ENCODE measurements around the gene TBX2.

Gene TBX2

DNA sequence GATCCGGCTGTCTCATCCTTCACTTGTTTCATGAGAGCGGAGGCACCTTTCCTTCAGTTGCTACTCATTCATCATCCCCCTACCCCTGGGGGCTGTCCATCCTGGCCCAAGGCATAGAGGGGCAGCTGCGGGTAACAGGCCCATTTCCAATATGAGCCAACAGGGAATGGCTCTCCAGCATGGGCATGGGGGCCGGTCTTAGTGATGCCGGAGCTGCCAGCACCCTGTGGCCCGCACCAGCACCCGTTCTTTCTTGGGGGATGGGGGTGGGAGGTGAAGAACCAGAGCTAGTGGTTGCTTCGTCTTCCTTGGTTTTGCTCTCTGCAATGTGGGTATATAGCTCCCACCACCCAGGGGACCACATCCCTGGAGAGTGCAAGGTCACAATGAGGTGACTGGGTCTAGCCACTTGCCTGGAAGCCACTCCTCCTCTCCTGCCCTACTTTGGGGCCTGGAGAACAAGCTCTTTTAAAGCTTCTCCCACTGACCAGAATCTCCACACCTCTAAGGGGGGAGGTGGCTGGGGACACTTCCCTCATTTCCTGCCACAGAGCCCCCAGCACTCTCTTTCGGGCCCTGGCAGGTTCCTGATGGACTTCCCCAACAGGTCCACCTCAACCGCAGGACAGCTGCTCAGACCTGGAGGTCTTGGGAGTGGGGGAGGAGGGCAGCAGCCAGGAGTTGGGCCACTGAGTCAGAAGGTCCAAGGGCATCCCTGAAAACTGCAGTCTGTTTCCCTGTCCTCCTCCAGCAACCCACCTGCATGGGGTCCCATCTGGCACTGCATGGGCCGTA, 11.9 kb upstream of the TBX2 start:
- DNase-seq (ENCODE audit: low read depth) = no peak

DNA sequence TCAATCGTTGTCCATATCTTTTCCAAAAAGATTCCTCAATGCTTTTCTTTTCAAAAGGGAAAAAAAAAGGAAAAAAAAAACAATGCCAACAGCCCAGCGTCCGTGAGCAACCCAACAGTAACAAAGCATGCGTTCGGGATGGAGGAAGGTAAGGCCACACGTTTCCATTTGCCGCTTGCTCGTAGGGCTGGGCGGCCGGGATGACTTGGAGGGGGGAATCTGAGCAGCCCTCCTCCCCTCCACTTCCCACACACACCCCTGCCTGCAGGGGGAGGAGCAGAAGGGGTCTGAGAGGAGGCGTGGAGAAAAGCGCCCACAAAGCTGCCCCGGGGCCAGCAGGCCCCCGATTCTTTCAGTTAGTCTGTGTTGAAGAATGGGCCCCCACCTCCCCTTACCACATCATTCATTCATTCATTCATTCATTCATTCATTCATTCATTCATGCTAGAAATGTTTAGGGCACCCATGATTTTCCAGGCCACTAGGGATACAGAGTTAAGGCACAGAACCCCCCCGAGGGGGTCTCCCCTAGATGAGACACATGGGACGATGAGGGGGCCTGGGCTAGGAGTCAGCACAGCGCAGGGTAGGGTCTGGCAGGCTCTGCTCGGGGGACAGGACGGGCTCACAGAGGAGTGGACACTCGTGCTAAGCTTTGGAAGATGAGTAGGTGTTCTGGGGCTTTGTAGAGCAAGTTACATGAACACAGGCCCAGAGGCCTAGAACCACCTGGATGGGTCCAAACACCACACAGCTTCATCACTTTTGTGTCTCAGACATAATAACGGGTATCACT, 10.9 kb upstream of the TBX2 start:
- no peak for DNase-seq (ENCODE audit: low read depth)

DNA sequence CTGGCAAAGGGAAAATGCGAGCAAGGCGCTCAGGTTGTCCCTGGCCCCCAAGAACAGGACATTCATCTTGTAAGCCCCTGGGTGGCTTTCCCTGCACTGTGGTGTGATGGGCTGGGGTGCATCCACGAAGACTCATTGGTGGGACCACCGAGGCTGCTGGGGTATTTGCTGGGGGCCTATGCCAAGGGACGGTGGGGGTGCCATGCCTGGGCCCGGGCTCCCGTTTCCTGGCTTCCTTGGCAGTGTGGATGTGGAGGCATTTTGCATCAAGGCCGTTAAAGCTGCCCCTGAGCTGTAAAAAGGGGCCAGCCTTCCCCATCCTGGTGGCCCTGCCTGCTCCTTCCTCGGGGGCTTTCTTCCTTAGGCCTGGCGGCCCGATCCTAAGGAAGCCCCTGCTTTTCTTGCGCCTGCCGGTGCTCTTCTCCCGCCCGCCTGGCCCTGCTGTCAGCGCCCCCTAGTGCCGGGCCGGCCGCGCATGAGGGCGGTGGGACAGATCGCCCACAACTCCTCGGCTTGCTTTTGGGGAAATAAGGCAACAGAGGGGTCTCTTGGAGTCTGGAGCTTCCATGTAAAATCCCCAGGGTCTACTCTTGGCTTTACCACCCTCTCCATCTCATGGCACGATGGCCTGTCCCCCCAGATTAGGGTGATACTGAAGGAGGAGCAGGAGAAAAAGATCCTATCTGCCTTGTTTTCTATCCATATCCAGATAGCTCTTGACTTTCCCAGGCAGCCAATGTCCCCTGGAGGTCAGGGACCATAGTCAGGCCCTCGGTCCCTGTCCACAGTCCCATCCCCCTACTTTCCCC, 9.8 kb upstream of the TBX2 start:
- DNase-seq (ENCODE audit: low read depth) = no peak

DNA sequence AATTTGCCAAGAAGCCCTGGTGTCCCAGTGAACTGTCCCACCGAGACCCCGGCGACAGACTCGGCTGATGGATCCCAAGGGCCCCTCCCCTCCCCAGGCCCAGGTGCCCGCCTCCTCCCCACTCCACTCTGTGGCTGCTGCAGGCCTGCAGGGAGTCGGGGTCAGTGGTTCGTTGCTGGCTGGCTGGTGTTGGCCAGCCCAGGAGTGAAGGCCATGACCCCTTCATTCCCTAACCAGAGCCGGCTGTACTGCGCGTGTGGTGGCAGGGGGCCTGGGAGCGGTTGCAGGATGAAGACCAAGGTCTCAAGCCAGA, 9.2 kb upstream of the TBX2 start:
- DNase-seq (ENCODE audit: low read depth) = no peak

DNA sequence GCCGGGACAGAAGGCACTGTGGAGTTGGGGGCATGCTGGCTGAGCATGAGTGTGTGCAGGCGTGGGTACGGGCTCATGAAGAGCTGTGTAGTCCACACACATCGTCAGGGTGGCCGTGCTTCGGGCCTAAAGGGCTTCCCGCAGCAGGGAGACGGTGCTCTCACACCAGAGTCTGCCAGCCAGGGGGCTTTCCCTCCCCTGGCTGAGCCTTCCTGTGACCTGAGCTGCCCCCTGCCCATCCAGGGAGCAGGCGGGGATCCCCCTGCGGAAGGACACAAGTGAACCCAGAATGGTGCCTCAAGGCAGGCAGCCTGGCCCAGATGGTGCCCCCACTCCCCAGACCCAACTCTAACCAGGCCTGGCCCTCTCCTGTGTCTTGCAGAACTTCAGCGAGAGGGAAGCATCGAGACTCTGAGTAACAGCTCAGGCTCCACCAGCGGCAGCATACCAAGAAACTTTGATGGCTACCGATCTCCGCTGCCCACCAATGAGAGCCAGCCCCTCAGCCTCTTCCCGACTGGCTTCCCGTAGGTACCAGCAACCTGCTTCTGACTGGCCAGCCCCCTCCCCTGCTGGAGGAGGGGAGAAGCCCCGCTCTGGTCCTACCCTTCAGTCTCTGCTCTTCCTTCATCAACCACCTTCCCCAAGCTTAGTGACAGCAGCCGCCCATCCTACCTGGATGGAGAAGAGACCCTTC, 7.9 kb upstream of the TBX2 start:
- no peak for DNase-seq (ENCODE audit: low read depth)

DNA sequence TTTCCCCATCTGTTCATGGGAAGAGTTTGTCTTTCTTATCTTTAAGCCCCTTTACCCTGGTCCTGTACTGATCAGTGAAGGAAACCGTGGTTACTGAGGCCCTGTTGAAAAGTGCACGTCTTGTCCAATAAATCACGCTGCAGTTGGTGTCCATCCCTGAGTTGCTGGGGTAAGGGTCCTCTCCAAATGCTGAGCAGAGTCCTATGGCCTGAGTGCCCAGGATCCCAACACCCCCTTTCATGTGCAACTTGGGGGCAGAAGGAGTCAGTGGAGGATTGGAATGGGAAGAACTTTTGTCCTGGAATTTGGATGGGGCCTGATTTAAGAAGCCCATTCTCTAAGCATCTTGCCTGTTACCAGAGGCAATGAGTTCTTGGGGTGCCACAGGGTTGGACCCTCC, 7.0 kb upstream of the TBX2 start:
- no peak for DNase-seq (ENCODE audit: low read depth)

DNA sequence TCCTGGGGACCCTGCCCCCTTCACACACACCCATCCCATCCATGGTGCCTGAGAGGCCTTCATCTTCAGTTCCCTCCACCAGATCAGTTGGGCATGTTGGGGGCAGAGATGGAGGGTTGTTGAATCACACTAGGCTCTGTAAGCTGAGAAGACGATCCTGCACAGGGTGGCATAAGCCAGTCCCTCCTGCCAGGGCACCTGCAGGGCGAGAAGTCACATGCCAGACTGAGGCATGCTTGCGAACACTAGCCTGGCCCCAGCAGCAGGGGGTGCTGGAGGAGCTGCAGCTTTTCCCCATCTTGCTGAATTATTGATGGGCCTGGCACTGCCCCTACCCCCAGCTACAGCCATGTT, 6.1 kb upstream of the TBX2 start:
- DNase-seq (ENCODE audit: low read depth) = no peak

DNA sequence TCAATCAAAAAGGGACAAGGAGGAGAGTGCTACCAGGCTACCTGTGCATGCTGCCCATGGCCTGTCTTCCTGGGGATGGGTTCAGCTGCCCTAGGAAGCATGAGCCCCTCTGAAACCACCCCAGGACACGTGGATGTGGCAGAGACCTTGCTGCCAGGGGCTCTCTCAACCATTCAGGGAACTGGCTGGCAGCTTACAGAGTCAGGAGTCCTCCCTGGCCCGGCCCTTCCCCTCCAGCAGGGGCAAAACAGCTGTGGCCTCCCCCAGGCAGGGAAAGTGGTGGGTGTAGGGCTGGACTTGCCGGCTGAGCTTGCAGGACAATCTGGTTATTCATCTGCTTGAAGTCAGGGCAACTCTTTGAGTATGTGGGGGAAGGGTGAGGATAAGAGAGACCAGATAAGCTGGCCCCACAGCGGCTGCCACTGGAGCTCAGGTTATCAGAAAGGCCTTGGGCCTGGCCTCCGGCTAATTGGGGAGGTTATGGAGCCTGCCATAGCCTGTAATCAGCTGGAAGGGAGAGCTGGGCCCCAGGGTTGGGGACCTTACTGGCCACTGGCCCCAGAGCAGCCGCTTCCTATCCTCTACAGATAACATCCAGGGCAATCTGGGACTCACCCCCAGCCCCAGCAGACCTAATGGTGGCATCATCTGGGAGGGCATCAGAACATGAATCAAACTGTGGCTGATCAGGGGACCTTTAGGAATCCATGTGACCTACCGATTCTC, 5.6 kb upstream of the TBX2 start:
- no peak for DNase-seq (ENCODE audit: low read depth)

DNA sequence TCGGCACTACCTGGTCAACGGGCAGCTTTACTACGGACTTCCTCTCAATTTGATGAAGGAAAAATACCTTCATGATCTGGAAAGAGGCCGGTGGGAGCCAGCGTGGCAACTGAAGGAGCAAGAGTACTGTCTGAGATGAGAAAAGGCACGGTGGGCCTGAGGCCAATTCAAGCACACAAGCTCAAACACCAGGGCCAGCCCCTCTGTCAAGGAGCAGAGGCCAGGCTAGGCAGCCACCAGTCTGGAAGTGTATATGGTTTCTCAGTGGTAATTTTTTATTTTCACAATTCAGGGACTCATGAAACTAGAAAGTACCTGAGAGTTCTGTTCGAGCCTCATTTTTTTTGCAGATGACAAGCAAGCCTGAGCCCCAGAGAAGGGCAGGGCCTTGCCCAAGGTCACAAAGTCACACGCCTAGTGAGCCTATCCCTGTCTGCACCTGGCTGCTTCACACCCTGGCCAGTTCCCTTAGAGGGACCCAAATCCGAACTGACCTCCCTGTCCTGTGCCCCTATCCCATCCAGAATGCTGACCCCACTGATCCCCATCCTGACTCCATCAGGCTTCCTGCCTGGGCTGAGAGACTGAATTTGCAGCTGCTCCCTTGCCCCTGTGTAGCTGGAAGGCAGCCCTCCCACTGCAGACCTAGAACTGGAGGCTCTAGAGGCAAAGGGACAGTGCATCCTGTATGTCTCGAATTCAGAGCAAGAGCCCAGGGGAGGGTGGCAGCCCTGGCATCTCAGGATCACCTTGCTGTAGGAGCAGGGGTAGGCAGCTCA, 4.8 kb upstream of the TBX2 start:
- no peak for DNase-seq (ENCODE audit: low read depth)

DNA sequence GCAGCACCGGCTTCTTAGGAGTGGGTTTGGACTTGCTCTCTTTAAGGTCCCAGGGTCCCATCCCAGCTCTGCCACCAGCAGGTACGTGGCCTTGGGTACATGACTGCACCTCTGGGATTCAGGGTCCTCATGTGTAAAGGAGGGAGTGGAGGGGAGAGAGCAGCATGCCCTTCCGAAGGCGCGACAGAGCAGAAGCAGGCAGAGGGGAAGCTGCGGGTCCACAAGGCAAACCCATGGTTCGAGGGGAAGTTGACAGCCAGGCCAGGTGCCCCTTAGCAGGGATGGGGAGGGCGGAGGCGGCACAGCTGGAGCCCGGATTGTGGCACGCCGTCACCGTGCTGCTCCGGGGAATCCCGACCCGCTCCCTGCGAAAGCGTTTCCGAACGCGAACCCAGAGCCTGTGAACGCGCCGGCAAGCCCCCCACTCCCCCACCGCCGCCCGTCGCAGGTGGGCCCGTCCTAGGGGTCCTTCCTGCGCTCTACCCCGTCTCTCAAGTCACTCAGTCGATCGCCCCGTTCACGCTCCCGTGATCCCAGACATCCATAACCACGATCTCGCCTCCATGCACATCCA, 4.1 kb upstream of the TBX2 start:
- no peak for DNase-seq (ENCODE audit: low read depth)

DNA sequence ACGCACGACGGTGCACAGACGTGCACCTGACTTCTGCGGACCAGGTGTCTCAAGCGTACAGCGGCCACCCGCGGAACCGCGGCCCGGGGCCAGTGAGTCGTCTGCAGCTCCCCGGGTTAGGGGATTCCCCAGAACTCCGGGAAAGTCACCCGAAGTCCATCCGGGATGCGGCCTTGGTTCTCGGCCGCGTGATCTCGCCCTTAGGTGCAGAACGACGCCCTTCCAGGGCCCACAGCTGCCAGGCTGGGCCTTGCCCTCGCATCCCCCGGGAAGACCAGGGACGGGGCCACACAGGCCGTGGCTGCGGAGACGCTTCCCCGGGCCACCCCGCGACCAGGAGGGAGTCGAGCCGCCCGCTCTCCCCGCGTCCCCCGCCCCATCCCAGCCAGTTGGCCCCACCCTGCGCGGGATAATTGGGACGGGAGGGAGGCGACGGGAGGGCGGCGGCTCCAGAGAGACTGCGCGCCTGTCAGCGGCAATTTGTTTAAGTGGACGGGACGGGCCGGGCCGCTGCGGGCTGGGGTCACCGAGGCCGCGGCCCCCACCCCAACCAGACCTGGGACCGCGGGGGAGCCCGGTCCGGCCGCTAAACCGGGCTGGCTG, 3.6 kb upstream of the TBX2 start:
- no peak for DNase-seq (ENCODE audit: low read depth)

DNA sequence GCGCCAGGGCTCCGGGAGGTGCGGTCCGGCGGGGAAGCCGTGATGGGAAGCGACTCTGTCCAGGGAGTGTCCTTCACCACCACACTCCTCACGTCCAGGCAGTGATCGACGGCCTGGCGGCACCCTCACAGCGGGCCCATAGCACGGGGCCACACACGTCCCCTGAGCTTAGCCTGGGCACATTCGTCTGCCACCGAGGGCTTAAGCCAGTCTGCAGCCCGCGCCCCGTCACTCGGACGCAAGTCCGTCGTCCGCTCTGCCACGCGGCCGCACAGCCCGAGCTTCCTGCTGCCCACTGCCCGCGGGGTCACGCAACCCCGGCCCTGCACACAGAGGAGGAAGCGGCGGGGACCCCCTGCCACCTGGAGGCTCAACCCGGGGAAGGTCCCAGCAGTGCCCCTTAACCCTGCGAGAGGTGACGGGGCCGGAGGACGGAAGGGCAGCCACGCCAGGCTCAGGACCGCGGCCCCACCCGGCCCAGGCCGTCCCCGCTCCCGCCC, 3.0 kb upstream of the TBX2 start:
- DNase-seq (ENCODE audit: low read depth) = no peak

DNA sequence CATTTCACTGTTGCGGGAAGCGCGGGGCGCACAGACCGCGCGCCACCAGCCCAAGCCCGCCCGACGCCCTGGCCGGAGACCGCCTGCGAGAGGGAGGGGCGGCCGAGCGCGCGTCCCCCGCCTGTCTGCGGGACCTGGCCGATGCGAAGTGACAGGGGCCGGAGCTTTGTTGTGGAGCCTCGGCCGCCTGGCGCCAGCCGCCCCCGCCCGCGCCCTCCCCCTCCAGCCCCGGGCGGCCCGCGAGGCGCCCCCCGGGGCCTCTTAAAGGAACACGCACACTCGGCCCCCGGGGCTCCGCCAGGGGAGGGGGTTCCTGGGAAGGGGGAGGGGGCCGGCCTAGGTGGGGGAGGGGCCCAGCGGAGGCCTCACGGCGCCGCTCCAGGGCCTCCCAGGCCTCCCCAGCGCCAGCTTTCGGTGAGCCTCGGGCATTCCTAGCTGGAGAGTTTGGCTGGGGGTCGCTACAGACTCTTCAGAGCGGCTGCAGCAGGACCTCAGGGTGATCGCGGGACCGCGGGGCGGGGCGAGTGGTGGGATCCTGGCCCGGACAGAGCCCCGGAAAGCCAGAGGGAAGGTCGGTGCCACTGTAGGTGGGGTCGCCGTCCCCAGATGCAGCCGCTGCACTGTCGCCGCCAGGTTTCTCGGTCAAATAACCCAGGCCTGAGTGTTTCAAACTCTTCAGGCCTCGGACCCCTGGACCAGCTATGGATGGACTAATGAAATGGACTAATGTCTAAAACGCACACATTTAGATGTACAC, 2.4 kb upstream of the TBX2 start:
- DNase-seq (ENCODE audit: low read depth) = no peak

DNA sequence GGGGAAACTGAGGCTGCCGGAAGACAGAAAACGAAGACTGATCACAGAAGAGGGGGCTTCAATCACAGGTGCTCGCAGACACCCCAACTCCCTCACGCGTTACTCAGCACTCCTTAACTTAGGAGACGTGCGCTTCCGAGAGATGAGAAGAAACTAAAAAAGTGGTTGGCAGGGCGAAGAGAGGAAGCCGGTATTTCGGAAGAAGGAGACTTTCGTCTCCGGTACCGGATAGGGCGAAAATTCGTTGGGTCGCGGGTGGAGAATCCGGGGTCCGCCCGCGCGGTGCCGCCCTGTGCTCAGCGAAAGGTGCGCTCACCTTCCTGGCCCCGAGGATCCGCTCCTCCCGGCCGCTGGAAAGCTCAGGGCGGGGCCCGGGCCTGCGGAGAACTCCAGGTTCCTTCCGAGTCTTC, 917 bp upstream of the TBX2 start:
- DNase-seq (ENCODE audit: low read depth) = no peak

DNA sequence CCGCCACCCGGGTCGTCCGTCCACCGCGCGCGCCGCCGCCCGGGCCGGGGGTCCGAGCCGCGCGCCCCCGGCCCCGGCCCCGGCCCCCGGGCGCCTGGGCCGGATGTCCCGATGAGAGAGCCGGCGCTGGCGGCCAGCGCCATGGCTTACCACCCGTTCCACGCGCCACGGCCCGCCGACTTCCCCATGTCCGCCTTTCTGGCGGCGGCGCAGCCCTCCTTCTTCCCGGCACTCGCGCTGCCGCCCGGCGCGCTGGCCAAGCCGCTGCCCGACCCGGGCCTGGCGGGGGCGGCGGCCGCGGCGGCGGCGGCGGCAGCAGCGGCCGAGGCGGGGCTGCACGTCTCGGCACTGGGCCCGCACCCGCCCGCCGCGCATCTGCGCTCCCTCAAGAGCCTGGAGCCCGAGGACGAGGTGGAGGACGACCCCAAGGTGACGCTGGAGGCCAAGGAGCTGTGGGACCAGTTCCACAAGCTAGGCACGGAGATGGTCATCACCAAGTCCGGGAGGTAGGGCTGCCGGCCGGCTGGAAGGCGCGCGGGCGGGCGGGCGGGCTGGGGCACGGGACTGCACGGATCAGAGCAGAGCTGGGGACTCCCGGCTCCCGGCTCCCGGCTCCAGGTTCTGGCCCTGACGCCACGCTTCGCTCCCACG, 548 bp downstream of the TBX2 start:
- no peak for DNase-seq (ENCODE audit: low read depth)

DNA sequence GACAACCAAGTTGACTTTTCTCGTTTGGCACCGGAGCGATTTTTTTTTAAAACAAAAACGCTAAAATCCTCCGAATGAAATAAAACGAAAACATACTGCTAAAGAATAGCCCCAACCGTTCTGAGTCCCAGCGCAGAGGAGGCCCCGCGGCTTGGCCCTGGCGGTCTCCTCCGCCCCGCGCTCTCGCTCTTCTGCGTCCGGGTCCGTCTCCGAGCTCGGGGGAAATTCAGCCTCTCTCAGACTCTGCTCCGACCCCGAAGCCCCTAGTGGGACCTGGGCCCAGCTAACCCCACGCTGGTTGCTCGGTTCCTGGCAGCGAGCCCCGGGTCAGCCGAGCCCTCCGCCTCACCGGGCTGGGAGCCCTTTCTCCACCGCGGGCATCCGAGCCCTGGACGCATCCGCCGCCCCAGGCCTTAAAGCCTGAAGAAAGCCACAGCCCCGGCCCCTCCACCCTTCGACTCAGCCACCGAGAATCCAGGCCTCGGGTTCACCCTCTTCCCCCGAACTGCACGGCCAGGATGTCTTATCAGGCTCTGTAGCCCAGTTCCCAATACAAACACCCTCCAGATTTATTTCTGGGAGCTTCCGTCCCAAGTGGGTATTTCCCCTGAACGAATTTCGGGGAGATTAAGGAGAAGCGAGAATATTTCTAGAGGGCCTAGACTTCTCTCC, 1.2 kb downstream of the TBX2 start:
- no peak for DNase-seq (ENCODE audit: low read depth)

DNA sequence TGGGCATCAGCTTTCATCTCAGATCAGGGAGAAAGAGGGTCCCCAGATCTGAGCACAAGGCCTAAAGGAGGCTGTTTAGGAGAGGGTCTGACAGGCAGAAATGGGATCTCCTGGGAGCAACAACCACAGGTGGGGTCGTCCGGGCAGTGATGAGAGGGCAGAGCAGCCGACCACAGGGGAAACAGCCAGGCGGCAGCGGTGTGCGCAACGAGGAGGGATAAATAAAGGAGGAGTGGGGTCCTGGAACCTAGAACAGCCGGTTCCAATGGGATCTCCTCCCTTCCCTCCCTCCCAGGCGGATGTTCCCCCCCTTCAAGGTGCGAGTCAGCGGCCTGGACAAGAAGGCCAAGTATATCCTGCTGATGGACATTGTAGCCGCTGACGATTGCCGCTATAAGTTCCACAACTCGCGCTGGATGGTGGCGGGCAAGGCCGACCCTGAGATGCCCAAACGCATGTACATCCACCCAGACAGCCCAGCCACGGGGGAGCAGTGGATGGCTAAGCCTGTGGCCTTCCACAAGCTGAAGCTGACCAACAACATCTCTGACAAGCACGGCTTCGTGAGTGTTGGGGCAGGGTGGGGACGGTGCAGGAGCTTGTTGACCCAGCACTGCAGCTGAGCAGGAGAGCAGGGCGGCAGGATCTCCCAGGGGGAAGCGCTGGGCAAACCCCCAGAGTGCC, 1.9 kb downstream of the TBX2 start:
- no peak for DNase-seq (ENCODE audit: low read depth)
